Transverse colon (tissue), 4 donors: ENCODE results near the gene RSPO3. TPM values are rescaled to one million over a fixed set of nuclear protein-coding genes. Genes with fewer than 3 reads are reported as not detected.
"Not testable (repeated sequence)": the region's sequence is repeated elsewhere in the genome, so short reads cannot be mapped to it uniquely, and the experiment has no call there.

Experiments
- DNase-seq: peaks from one replicate; pipeline ENCODE4 v3.0.0-alpha.2; 2019
- H3K27ac ChIP-seq, 4 donors: fragments of 200-600 bp; sonication (generic); 2 replicates each; pipeline ENCODE4 v1.5.1; 2016 to 2018; ENCODE audit warnings: inconsistent platforms in 4 of 4
- H3K27me3 ChIP-seq: fragments of 200-600 bp; sonication (generic); 2 replicates; pipeline ENCODE4 v1.5.1; 2017; ENCODE audit warnings: inconsistent platforms
- H3K36me3 ChIP-seq, 4 donors: fragments of 200-600 bp; sonication (generic); 2 replicates each; pipeline ENCODE4 v1.5.1; 2017 to 2019; ENCODE audit warnings: inconsistent platforms in 4 of 4
- H3K4me1 ChIP-seq, 4 donors: fragments of 200-600 bp; sonication (generic); 2 replicates each; pipeline ENCODE4 v1.5.1; 2017 to 2020; ENCODE audit warnings: inconsistent platforms in 4 of 4
- H3K4me3 ChIP-seq, 4 donors: fragments of 200-600 bp; sonication (generic); 1 replicate in 1 of 4; 2 replicates in 3 of 4; pipeline versions ENCODE4 v1.5.1 to v1.6.1; 2017 to 2019; ENCODE audit warnings: inconsistent platforms in 4 of 4
- H3K9me3 ChIP-seq, 2 donors: fragments of 200-600 bp; sonication (generic); 2 replicates each; pipeline ENCODE4 v1.5.1; 2017 to 2019; ENCODE audit warnings: inconsistent platforms in 2 of 2
- EP300 ChIP-seq: sonication (generic); formaldehyde crosslinking; IDR thresholded peaks from one replicate; pipeline ENCODE4 v1.6.1; 2017; ENCODE audit warnings: antibody characterized with exemption, low read depth
- POLR2A ChIP-seq: fragments of 450-650 bp; IDR thresholded peaks from one replicate; pipeline ENCODE4 v1.6.1; 2016; ENCODE audit warnings: antibody characterized with exemption, mild to moderate bottlenecking, moderate library complexity
- POLR2AphosphoS5 ChIP-seq, 3 donors: sonication (generic); formaldehyde crosslinking; IDR thresholded peaks; one replicate each; pipeline ENCODE4 v1.6.1; 2016; ENCODE audit warnings: antibody characterized with exemption in 3 of 3
- WGBS, 2 donors: methylation state at CpG; one replicate each; pipeline ENCODE4 v1.1.5; 2018; ENCODE audit warnings: low coverage in 1 of 2; 5-methylcytosine and 5-hydroxymethylcytosine counted together
- in situ Hi-C, 4 donors: fragments of 200-750 bp; cut with MboI; loops; one replicate each; pipeline versions ENCODE4 v1.15.0 to v1.15.1; 2017; ENCODE audit warnings: low sequenced_read_pairs in 3 of 4, low pct_ligation_motif_present in 1 of 4, low pct_unique_long_range_greater_than_20kb in 1 of 4
- intact Hi-C: fragments of 100-400 bp; cut with DNase I; formaldehyde crosslinking; loops from one replicate; pipeline ENCODE4 v1.15.1; 2023; ENCODE audit warnings: low total_unique reads
- total RNA-seq, 4 donors: library from RNA; depleted of rRNA; stranded (reverse); fragments of >200 nt; gene quantifications; one replicate each; pipeline ENCODE4 v1.1.0, GENCODE V29; 2016
- TF ChIP-seq, protein P1 (sequence below), 5 experiments: fragments of 200-600 bp in 3 of 5; fragments of 450-650 bp in 2 of 5; sonication (generic) in 3 of 5; IDR thresholded peaks; 1 replicate in 2 of 5; 2 replicates in 3 of 5; pipeline ENCODE4 v1.5.1; 2016 to 2017; ENCODE audit warnings: antibody characterized with exemption in 5 of 5, inconsistent platforms in 3 of 5, mild to moderate bottlenecking in 2 of 5, moderate library complexity in 1 of 5

The RSPO3 gene
- total RNA-seq, 4 donors from 2014 or later, result 0.80 to 5.2 (median 2.7) TPM

DNA sequence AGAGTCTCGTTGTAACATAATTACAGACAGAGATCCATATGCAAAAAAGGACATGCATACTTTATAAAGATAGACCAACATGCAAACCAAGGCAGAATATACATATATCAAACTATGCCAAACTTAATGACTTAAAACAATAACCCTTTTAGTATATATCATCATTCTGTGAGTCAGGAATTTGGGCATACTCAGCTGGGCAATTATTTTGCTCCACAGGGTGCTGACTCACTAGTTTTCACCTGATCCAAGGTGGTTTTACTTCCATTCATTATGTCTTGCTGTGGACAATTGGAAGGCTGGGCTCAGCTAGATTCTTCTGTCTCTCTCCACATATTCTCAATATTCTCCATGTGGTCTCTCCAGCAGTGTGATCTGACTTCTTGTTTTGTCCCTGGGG lies 107.0 kb downstream of the RSPO3 start:
- intact Hi-C loops (no loop called here), in situ Hi-C loops (no loop called here)
- no peak for TF ChIP-seq POLR2A
- TF ChIP-seq POLR2AphosphoS5 (IDR thresholded peaks at IDR 0.05), result no peak
- TF ChIP-seq, protein P1, sequence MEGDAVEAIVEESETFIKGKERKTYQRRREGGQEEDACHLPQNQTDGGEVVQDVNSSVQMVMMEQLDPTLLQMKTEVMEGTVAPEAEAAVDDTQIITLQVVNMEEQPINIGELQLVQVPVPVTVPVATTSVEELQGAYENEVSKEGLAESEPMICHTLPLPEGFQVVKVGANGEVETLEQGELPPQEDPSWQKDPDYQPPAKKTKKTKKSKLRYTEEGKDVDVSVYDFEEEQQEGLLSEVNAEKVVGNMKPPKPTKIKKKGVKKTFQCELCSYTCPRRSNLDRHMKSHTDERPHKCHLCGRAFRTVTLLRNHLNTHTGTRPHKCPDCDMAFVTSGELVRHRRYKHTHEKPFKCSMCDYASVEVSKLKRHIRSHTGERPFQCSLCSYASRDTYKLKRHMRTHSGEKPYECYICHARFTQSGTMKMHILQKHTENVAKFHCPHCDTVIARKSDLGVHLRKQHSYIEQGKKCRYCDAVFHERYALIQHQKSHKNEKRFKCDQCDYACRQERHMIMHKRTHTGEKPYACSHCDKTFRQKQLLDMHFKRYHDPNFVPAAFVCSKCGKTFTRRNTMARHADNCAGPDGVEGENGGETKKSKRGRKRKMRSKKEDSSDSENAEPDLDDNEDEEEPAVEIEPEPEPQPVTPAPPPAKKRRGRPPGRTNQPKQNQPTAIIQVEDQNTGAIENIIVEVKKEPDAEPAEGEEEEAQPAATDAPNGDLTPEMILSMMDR (IDR thresholded peaks at IDR 0.05), result no peak
- no peak for TF ChIP-seq EP300
- Histone ChIP-seq H3K9me3 (no peaks in the 10 kb centered on the region), H3K4me1 (no peaks in the 10 kb centered on the region), H3K27me3 (no peaks in the 10 kb centered on the region), H3K4me3 (no peak overlapping the region), H3K36me3 (no peaks in the 10 kb centered on the region), H3K27ac (no peak overlapping the region)
- DNase-seq, result no peak
- 59 to 63% methylated on average over 1 of the region's 1 CpG for WGBS, 2 donors

DNA sequence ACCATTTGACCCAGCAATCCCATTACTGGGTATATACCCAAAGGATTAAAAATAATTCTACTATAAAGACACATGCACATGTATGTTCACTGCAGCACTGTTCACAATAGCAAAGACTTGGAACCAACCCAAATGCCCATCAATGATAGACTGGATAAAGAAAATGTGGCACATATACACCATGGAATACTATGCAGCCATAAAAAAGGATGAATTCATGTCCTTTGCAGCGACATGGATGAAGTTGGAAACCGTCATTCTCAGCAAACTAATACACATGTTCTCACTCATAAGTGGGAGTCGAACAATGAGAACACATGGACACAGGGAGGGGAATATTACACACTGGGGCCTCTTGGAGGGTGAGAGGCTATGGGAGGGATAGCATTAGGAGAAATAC lies 115.3 kb downstream of the RSPO3 start:
- in situ Hi-C loops, H3K4me3 ChIP-seq, DNase-seq, H3K4me1 ChIP-seq, H3K36me3 ChIP-seq, H3K27me3 ChIP-seq, H3K9me3 ChIP-seq, H3K27ac ChIP-seq, intact Hi-C loops: not testable (repeated sequence)
- WGBS, 2 donors, result 60% methylated on average over 3 of the region's 3 CpGs; no CpG with 5 or more reads in 1 of the 2 donors

DNA sequence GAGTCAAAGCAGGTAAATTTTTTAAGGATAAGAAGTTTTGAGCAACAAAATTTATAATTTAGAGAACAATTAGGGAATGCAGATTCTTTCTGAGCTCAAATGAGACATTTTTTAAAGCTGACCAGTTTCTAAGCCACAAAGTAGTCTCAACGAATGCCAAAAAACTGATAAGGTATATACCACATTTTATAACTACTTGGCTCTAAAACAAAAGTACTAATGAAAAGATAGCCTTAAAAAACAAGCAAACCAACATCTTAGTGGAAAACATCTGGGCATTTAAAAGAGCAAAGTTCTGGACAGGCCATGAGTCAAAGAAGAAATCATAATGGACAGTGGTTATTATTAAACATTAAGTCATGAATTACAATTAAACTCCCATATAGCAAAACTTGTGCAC lies 125.0 kb downstream of the RSPO3 start:
- no peak for TF ChIP-seq EP300
- H3K36me3 ChIP-seq, result no peaks in the 10 kb centered on the region
- no peak for DNase-seq
- in situ Hi-C loops (no loop called here), intact Hi-C loops (no loop called here)
- no peak overlapping the region for H3K27ac ChIP-seq
- no peaks in the 10 kb centered on the region for H3K27me3 ChIP-seq
- no peaks in the 10 kb centered on the region for H3K9me3 ChIP-seq
- WGBS, 2 donors, result 33 to 64% methylated on average over 1 of the region's 1 CpG
- H3K4me1 ChIP-seq, result no peaks in the 10 kb centered on the region
- no peak overlapping the region for H3K4me3 ChIP-seq

Other genes starting within 250 kb of the RSPO3 start
- gene RNF146, start 148.2 kb downstream of the RSPO3 start, total RNA-seq, result 10 to 100 TPM; 10.3 to 58.1 (median 29.0) TPM
- gene ECHDC1, start 224.9 kb downstream of the RSPO3 start, total RNA-seq, result 10 to 100 TPM; 13.1 to 77.8 (median 59.6) TPM